ENCODE data around the gene PHACTR2. TPM values are rescaled to one million over a fixed set of nuclear protein-coding genes. Genes with fewer than 3 reads are reported as not detected.

PHACTR2 gene
- total and polyA plus RNA-seq, 10 of the 15 experiments (the other 5 are each of a cell fraction or from before 2014, with no cell fraction given): 1.4 to 19.1 (median 5.3) TPM

GRCh38 chr6:143842461-143842901 is 164.7 kb downstream of the PHACTR2 start:
- Histone ChIP-seq H4K20me1 (ENCODE audit: control insufficient read depth, insufficient read depth) (no peaks in the 10 kb centered on the region), H3K4me1 (ENCODE audit: control insufficient read depth, insufficient read depth, low read length) (no peaks in the 10 kb centered on the region), H3K27me3 (replicated peaks in 1 of 2; ENCODE audit: control insufficient read depth in 2 of 2, insufficient read depth in 2 of 2, low read length in 1 of 2) (no peaks in the 10 kb centered on the region), H3K9ac (ENCODE audit: control insufficient read depth, insufficient read depth, low read length) (peak overlapping the region; percentile 93), H3K27ac (ENCODE audit: control insufficient read depth, insufficient read depth) (peak overlapping the region; percentile 78), H2AFZ (ENCODE audit: control insufficient read depth, low read depth, low read length) (peak overlapping the region; percentile 91), H3K9me3 (replicated peaks; ENCODE audit: control insufficient read depth, insufficient read depth, low read length) (no peaks in the 10 kb centered on the region; the same call in 2 of the 3 replicates), H3K4me3 (peak overlapping the region; percentile 88), H3K79me2 (ENCODE audit: control insufficient read depth, insufficient read depth, low read length) (peaks cover 23% of the 10 kb centered on the region), H3K36me3 (ENCODE audit: control insufficient read depth in 2 of 2, insufficient read depth in 2 of 2, low read length in 1 of 2) (peaks cover 2 to 13% of the 10 kb centered on the region in 2 experiments), H3K4me2 (ENCODE audit: control insufficient read depth, insufficient read depth) (peak overlapping the region; percentile 75)
- FAIRE-seq (no peak), DNase-seq (ENCODE audit: low read depth, low spot score) (no peak), ATAC-seq (peak; percentile 43; the same call in 2 of the 3 replicates)
- in situ Hi-C loops (cut with MboI): no loop called here
- ChIA-PET SMC1A (ENCODE audit: uncharacterized antibody, unreplicated experiment) (interaction anchor here (0.7 to 3.0 kb wide), 8 partner anchors 11 to 335 kb away, joined by 3 to 7 read pairs (median 4); no protein-coding TSS in a partner anchor), POLR2A (interaction anchor here (0.6 to 1.8 kb wide), 3 partner anchors 10 to 959 kb away, joined by 3 to 4 read pairs (median 4); no protein-coding TSS in a partner anchor), CTCF (interaction anchor here (0.6 to 3.7 kb wide), 7 partner anchors 10 to 396 kb away, joined by 3 to 11 read pairs (median 3); no protein-coding TSS in a partner anchor), RAD21 (ENCODE audit: unreplicated experiment) (interaction anchor here (0.6 to 1.5 kb wide), 7 partner anchors 21 to 1427 kb away, joined by 3 to 4 read pairs (median 3); no protein-coding TSS in a partner anchor)
- BruUV-seq (replicated peaks): TSS peak; percentile 99
- WGBS (ENCODE audit: insufficient coverage, insufficient replicate concordance, low lambda C conversion rate, missing lambda C conversion rate): 78% methylated on average over 7 of the region's 7 CpGs
- no peak for TF ChIP-seq PAX8 (IDR thresholded peaks at IDR 0.05)
- TF ChIP-seq NR2C1 (IDR thresholded peaks at IDR 0.05): no peak
- TF ChIP-seq MLLT1 (IDR thresholded peaks at IDR 0.05): peak; percentile 79; the same call in 1 of the 2 replicates
- 0 out of 2 replicates have a peak, but pooled peaks have one; percentile 3 for TF ChIP-seq IRF4 (IDR thresholded peaks at IDR 0.05; ENCODE audit: low read depth, low read length)
- intact Hi-C loops (cut with micrococcal nuclease; ENCODE audit: unreplicated experiment): loop anchor here (5.0 kb wide), 3 partner anchors 265 to 390 kb away; partner anchors contain the start of genes ADAT2, FUCA2 and PEX3
